ENCODE measurements around the gene IFNGR2.
"Not testable (repeated sequence)": the region's sequence is repeated elsewhere in the genome, so short reads cannot be mapped to it uniquely, and the experiment has no call there.

The IFNGR2 gene

GRCh38 chr21:33378081-33378480 lies 25.1 kb upstream of the IFNGR2 start:
- Mint-ChIP-seq H3K27ac (no peak overlapping the region), H3K4me1 (peaks cover 12% of the 10 kb centered on the region), H3K27me3 (ENCODE audit: low read depth, poor library complexity) (peaks cover 20% of the 10 kb centered on the region), H3K9me3 (no peaks in the 10 kb centered on the region), H3K36me3 (ENCODE audit: low read depth) (no peaks in the 10 kb centered on the region), H3K4me3 (no peak overlapping the region)
- TF ChIP-seq CTCF (IDR thresholded peaks at IDR 0.05): no peak
- DNase-seq: no peak

GRCh38 chr21:33379934-33380333 lies 23.3 kb upstream of the IFNGR2 start:
- peaks cover 23% of the 10 kb centered on the region for H3K27me3 Mint-ChIP-seq (ENCODE audit: low read depth, poor library complexity)
- not testable (repeated sequence) for H3K9me3 Mint-ChIP-seq; H3K36me3 Mint-ChIP-seq (ENCODE audit: low read depth); H3K27ac Mint-ChIP-seq; DNase-seq; H3K4me3 Mint-ChIP-seq
- peaks cover 19% of the 10 kb centered on the region for H3K4me1 Mint-ChIP-seq

GRCh38 chr21:33380483-33380998 lies 22.7 kb upstream of the IFNGR2 start:
- Mint-ChIP-seq H3K4me1 (peaks cover 19% of the 10 kb centered on the region), H3K27ac (no peak overlapping the region), H3K9me3 (no peaks in the 10 kb centered on the region), H3K27me3 (ENCODE audit: low read depth, poor library complexity) (peaks cover 23% of the 10 kb centered on the region), H3K36me3 (ENCODE audit: low read depth) (no peaks in the 10 kb centered on the region), H3K4me3 (no peak overlapping the region)
- no peak for DNase-seq
- TF ChIP-seq CTCF (IDR thresholded peaks at IDR 0.05): no peak

- H3K4me1 Mint-ChIP-seq: peaks cover 19% of the 10 kb centered on the region
- not testable (repeated sequence) for DNase-seq; H3K36me3 Mint-ChIP-seq (ENCODE audit: low read depth); H3K4me3 Mint-ChIP-seq; H3K27ac Mint-ChIP-seq; H3K9me3 Mint-ChIP-seq
- peaks cover 23% of the 10 kb centered on the region for H3K27me3 Mint-ChIP-seq (ENCODE audit: low read depth, poor library complexity)
These were observed 21.8 kb upstream of the IFNGR2 start for GRCh38 chr21:33381381-33381780.

GRCh38 chr21:33383056-33383888 lies 19.9 kb upstream of the IFNGR2 start:
- TF ChIP-seq CTCF (IDR thresholded peaks at IDR 0.05): no peak
- Mint-ChIP-seq H3K4me3 (no peak overlapping the region), H3K4me1 (peaks cover 19% of the 10 kb centered on the region), H3K27me3 (ENCODE audit: low read depth, poor library complexity) (peaks cover 13% of the 10 kb centered on the region), H3K27ac (no peak overlapping the region), H3K9me3 (no peaks in the 10 kb centered on the region), H3K36me3 (ENCODE audit: low read depth) (no peaks in the 10 kb centered on the region)
- no peak for DNase-seq

- Mint-ChIP-seq H3K9me3 (no peaks in the 10 kb centered on the region), H3K4me1 (peaks cover 19% of the 10 kb centered on the region), H3K27me3 (ENCODE audit: low read depth, poor library complexity) (peaks cover 11% of the 10 kb centered on the region), H3K27ac (no peak overlapping the region), H3K36me3 (ENCODE audit: low read depth) (no peaks in the 10 kb centered on the region), H3K4me3 (no peak overlapping the region)
- no peak for TF ChIP-seq CTCF (IDR thresholded peaks at IDR 0.05)
- DNase-seq: no peak
These were observed 18.3 kb upstream of the IFNGR2 start for GRCh38 chr21:33384841-33385331.

Measured in nephron progenitor cell (in vitro differentiated cells).